ENCODE measurements around the gene SCUBE1.

The SCUBE1 gene

GRCh38 chr22:43173976-43174720, 169.0 kb downstream of the SCUBE1 start:
- no peak for DNase-seq

- no peak for DNase-seq
Measured at GRCh38 chr22:43173566-43173965, 169.6 kb downstream of the SCUBE1 start.

GRCh38 chr22:43172191-43172590, 171.0 kb downstream of the SCUBE1 start:
- no peak for DNase-seq

GRCh38 chr22:43171607-43172006, 171.6 kb downstream of the SCUBE1 start:
- DNase-seq = no peak

GRCh38 chr22:43171019-43171491, 172.1 kb downstream of the SCUBE1 start:
- no peak for DNase-seq

GRCh38 chr22:43170131-43170480, 173.1 kb downstream of the SCUBE1 start:
- DNase-seq = no peak

GRCh38 chr22:43169310-43170130, 173.7 kb downstream of the SCUBE1 start:
- no peak for DNase-seq

- DNase-seq = no peak
Measured at GRCh38 chr22:43168471-43169309, 174.5 kb downstream of the SCUBE1 start.

GRCh38 chr22:43167001-43167589, 176.1 kb downstream of the SCUBE1 start:
- no peak for DNase-seq

GRCh38 chr22:43166132-43166930, 176.8 kb downstream of the SCUBE1 start:
- DNase-seq = no peak

GRCh38 chr22:43164636-43165035, 178.5 kb downstream of the SCUBE1 start:
- DNase-seq = peak; percentile 29

GRCh38 chr22:43163241-43163795, 179.9 kb downstream of the SCUBE1 start:
- no peak for DNase-seq

GRCh38 chr22:43162412-43163150, 180.6 kb downstream of the SCUBE1 start:
- no peak for DNase-seq

GRCh38 chr22:43160497-43161126, 182.6 kb downstream of the SCUBE1 start:
- no peak for DNase-seq

- no peak for DNase-seq
Measured at GRCh38 chr22:43159484-43160178, 183.5 kb downstream of the SCUBE1 start.

- DNase-seq = no peak
Measured at GRCh38 chr22:43158778-43159483, 184.2 kb downstream of the SCUBE1 start.

GRCh38 chr22:43157874-43158546, 185.2 kb downstream of the SCUBE1 start:
- no peak for DNase-seq

- no peak for DNase-seq
Measured at GRCh38 chr22:43156413-43156812, 186.8 kb downstream of the SCUBE1 start.

Measured in right kidney (tissue), 1 donor.